GM12891 (cell line): ENCODE measurements around the gene PSMD12.

ENCODE experiments used
- POLR2A ChIP-seq: IDR thresholded peaks from 2 replicates; pipeline ENCODE4 v1.6.1; 2011; ENCODE audit warnings: low read depth, low read length, control low read depth
- POLR2AphosphoS5 ChIP-seq: IDR thresholded peaks from 2 replicates; pipeline ENCODE4 v1.6.1; 2011; ENCODE audit warnings: low read depth, low read length, control low read depth

DNA sequence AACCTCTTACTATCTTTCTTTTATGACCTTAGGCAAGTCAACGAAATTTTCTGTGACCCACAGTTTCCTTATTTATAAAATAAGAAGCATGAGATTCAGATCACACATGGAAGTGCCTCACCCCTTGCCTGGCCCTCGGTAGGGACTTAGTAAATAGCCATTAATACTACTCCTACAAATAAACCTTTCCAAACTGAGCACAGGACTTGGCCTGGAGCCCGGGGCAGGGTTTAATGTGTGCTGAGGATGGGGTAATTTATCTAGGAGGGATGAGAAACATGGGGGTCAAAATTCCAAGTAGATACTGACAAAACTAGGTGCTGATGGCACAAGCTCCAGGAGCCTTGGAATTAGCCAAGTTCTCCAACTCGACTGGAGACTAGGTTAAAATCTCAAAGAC is 45.7 kb upstream of the PSMD12 start:
- no peak for TF ChIP-seq POLR2A
- no peak for TF ChIP-seq POLR2AphosphoS5
